PC-9 (cell line): Measurements from ENCODE around the gene MT1E. TPM values are rescaled to one million over a fixed set of nuclear protein-coding genes. Genes with fewer than 3 reads are reported as not detected.

ENCODE experiments used
- BruUV-seq: library from RNA; stranded (reverse); fragments of 400-500 nt; replicated peaks from 2 replicates; lab custom pipeline; 2021; lab: Mats Ljungman, UMichigan
- CTCF ChIA-PET: fragments of 300-600 bp; sonication (Branson Sonifier 250); formaldehyde crosslinking; loops from one replicate; lab custom pipeline; 2022; ENCODE audit warnings: antibody characterized with exemption; lab: Charles Lee
- POLR2A ChIA-PET: fragments of 300-600 bp; sonication (Branson Sonifier 250); formaldehyde crosslinking; loops from one replicate; lab custom pipeline; 2022; ENCODE audit warnings: antibody characterized with exemption; ENCODE audit not compliant: unreplicated experiment; lab: Charles Lee
- DNase-seq, 2 experiments: peaks; one replicate each; pipeline versions ENCODE4 v3.0.0 to v3.0.0-alpha.2; 2015 to 2022; ENCODE audit warnings: mixed read lengths in 1 of 2
- H2AFZ ChIP-seq: fragments of 200-600 bp; sonication (generic); 2 replicates; pipeline ENCODE4 v1.8.1; 2017; ENCODE audit warnings: antibody characterized with exemption
- H3F3A ChIP-seq: fragments of 200-600 bp; sonication (generic); 2 replicates; pipeline ENCODE4 v1.8.1; 2017; ENCODE audit warnings: antibody characterized with exemption, mild to moderate bottlenecking, low read depth; ENCODE audit not compliant: insufficient read depth
- H3K27ac ChIP-seq: fragments of 200-600 bp; sonication (generic); 2 replicates; pipeline ENCODE4 v1.6.1; 2016; ENCODE audit warnings: mixed run types
- H3K27me3 ChIP-seq: fragments of 200-600 bp; sonication (generic); 2 replicates; pipeline ENCODE4 v1.6.1; 2016; ENCODE audit warnings: low read depth, mixed run types; ENCODE audit not compliant: insufficient read depth
- H3K36me3 ChIP-seq: fragments of 200-600 bp; sonication (generic); 2 replicates; pipeline ENCODE4 v1.6.1; 2016; ENCODE audit warnings: low read depth, mixed run types
- H3K4me1 ChIP-seq: fragments of 200-600 bp; sonication (generic); replicated peaks from 2 replicates; pipeline ENCODE4 v1.6.1; 2016; ENCODE audit warnings: mixed run types; ENCODE audit not compliant: insufficient read depth
- H3K4me2 ChIP-seq: fragments of 200-600 bp; sonication (generic); 2 replicates; pipeline ENCODE4 v1.6.1; 2017; ENCODE audit warnings: mixed run types
- H3K4me3 ChIP-seq: fragments of 200-600 bp; sonication (generic); 2 replicates; pipeline ENCODE4 v1.6.1; 2016; ENCODE audit warnings: mixed run types
- H3K79me2 ChIP-seq: fragments of 200-600 bp; sonication (generic); 2 replicates; pipeline ENCODE4 v1.6.1; 2017; ENCODE audit warnings: low read depth, mixed run types
- H3K9me2 ChIP-seq: fragments of 200-600 bp; sonication (generic); 2 replicates; pipeline ENCODE4 v1.8.1; 2017; ENCODE audit warnings: mild to moderate bottlenecking; ENCODE audit not compliant: insufficient read depth
- H3K9me3 ChIP-seq: fragments of 200-600 bp; sonication (generic); 2 replicates; pipeline ENCODE4 v1.8.1; 2016; ENCODE audit warnings: low read depth; ENCODE audit not compliant: insufficient read depth
- H4K20me1 ChIP-seq: fragments of 200-600 bp; sonication (generic); 2 replicates; pipeline ENCODE4 v1.8.1; 2017; ENCODE audit not compliant: insufficient read depth
- CTCF ChIP-seq: fragments of 200-600 bp; sonication (generic); conservative IDR thresholded peaks from 2 replicates; pipeline ENCODE4 v1.6.1; 2017; ENCODE audit warnings: mixed run types, antibody characterized with exemption, mild to moderate bottlenecking, moderate library complexity
- EZH2 ChIP-seq: fragments of 200-600 bp; sonication (generic); IDR thresholded peaks from 2 replicates; pipeline ENCODE4 v1.8.0; 2017; ENCODE audit warnings: antibody characterized with exemption, low read depth
- intact Hi-C: fragments of 100-400 bp; cut with micrococcal nuclease; formaldehyde crosslinking; loops from one replicate; pipeline ENCODE4 v1.10.0; 2022; ENCODE audit not compliant: unreplicated experiment
- total RNA-seq: library from RNA; stranded (reverse); gene quantifications from 2 replicates; pipeline ENCODE4 v1.2.3, GENCODE V29; 2021

MT1E gene
- total RNA-seq, 1 experiment from 2014 or later: 22.0 TPM

GRCh38 chr16:56615353-56615752, 10.2 kb upstream of the MT1E start:
- H3K9me2 ChIP-seq: no peaks in the 10 kb centered on the region
- intact Hi-C loops: no loop called here
- no peak overlapping the region for H3K4me3 ChIP-seq
- no peaks in the 10 kb centered on the region for H3K9me3 ChIP-seq
- H3K79me2 ChIP-seq: no peaks in the 10 kb centered on the region
- DNase-seq: peak in 1 of 2 experiments; percentile 69
- no peaks in the 10 kb centered on the region for H3K27me3 ChIP-seq
- ChIA-PET CTCF (interaction anchor here (0.6 to 1.0 kb wide), 2 partner anchors 15 to 24 kb away, joined by 3 to 4 read pairs; no protein-coding TSS in a partner anchor), POLR2A (no interaction called here)
- H3F3A ChIP-seq: peaks cover 27% of the 10 kb centered on the region
- H3K4me1 ChIP-seq: peaks cover 56% of the 10 kb centered on the region
- H3K4me2 ChIP-seq: peak overlapping the region; percentile 55
- TF ChIP-seq CTCF (no peak), EZH2 (no peak)
- no peaks in the 10 kb centered on the region for H4K20me1 ChIP-seq
- H3K27ac ChIP-seq: peak overlapping the region; percentile 79
- BruUV-seq: no TSS peak
- H3K36me3 ChIP-seq: no peaks in the 10 kb centered on the region
- no peak overlapping the region for H2AFZ ChIP-seq

DNA sequence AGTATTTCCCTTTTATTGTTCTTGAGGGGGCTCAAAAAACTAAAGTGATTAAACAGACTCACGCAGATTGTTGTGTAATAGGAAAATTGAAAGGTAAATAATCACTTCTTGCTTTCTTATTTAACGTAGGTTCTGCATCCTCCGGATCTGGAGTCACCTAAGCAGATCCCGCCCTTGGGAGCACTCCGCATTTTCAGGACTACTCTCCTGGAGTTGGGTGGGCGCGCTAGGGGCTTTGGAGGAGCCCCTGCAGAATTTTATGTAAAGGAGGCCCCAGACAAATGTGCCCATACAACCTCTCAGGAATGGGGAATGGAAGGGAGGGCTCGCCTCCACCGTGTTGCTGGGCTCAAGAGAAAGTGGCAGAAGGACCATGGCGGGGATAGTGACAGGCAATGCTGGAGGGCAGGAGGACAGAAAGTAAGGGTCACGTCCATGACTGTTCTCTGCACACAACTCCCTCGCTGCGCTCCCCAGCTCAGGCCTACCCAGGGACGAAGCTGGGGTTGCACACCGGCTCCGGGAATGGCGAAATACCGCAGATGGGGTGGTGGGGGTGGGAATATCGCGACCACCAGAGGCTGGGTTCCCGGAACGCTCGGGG, 8.9 kb upstream of the MT1E start:
- H3K4me1 ChIP-seq: peaks cover 46% of the 10 kb centered on the region

More for the DNA sequence above, 8.9 kb upstream of the MT1E start:
- Histone ChIP-seq H3F3A (peaks cover 19% of the 10 kb centered on the region), H3K79me2 (no peaks in the 10 kb centered on the region), H3K27me3 (no peaks in the 10 kb centered on the region), H3K27ac (no peak overlapping the region), H4K20me1 (no peaks in the 10 kb centered on the region), H3K4me2 (no peak overlapping the region), H3K4me3 (no peak overlapping the region), H3K9me3 (no peaks in the 10 kb centered on the region), H2AFZ (no peak overlapping the region), H3K36me3 (no peaks in the 10 kb centered on the region), H3K9me2 (no peaks in the 10 kb centered on the region)
- intact Hi-C loops: no loop called here
- no peak for DNase-seq
- BruUV-seq: no TSS peak
- TF ChIP-seq CTCF (no peak), EZH2 (no peak)
- ChIA-PET POLR2A (no interaction called here), CTCF (no interaction called here)
